ENCODE measurements around the gene RAP1A. TPM values are rescaled to one million over a fixed set of nuclear protein-coding genes. Genes with fewer than 3 reads are reported as not detected.

The RAP1A gene
- total RNA-seq, 1 experiment from 2014 or later = 19.0 TPM

GRCh38 chr1:111690306-111690617 lies 70.7 kb downstream of the RAP1A start:
- Histone ChIP-seq H3K4me1 (ENCODE audit: insufficient read depth, low read length) (no peaks in the 10 kb centered on the region), H3K9ac (ENCODE audit: low read length) (no peak overlapping the region), H3K4me2 (ENCODE audit: low read length) (no peak overlapping the region), H3K4me3 (ENCODE audit: low read length) (no peak overlapping the region), H3F3A (ENCODE audit: low read length, unreplicated experiment) (no peaks in the 10 kb centered on the region), H3K27me3 (ENCODE audit: low read length) (no peaks in the 10 kb centered on the region), H2AFZ (ENCODE audit: low read length) (no peak overlapping the region), H3K27ac (ENCODE audit: low read length) (no peak overlapping the region), H4K20me1 (ENCODE audit: low read length) (0 out of 2 replicates have a peak, but pooled peaks cover 3% of the 10 kb centered on the region), H3K9me3 (ENCODE audit: low read length) (no peaks in the 10 kb centered on the region), H3K36me3 (ENCODE audit: low read depth, low read length) (peaks cover 9% of the 10 kb centered on the region; the same call in 1 of the 2 replicates), H3K79me2 (ENCODE audit: low read length) (no peaks in the 10 kb centered on the region), H3K9me2 (replicated peaks; ENCODE audit: low read length) (no peaks in the 10 kb centered on the region)
- ChIA-PET POLR2A (ENCODE audit: unreplicated experiment) (interaction anchor here (0.6 kb wide), 1 partner anchor 157 kb away, joined by 3 read pairs; no protein-coding TSS in a partner anchor), CTCF (no interaction called here)
- intact Hi-C loops (cut with micrococcal nuclease) = no loop called here
- TF ChIP-seq EZH2phosphoT487 (IDR thresholded peaks at IDR 0.05; ENCODE audit: borderline replicate concordance, low read length) (no peak), EZH2 (IDR thresholded peaks at IDR 0.05; ENCODE audit: low read length, unreplicated experiment) (no peak), CTCF (conservative IDR thresholded peaks at IDR 0.05; ENCODE audit: low read depth, low read length) (no peak)
- BruUV-seq (replicated peaks) = no TSS peak
- DNase-seq (peak; percentile 43), ATAC-seq (peak; percentile 20)

- Histone ChIP-seq H3K4me2 (ENCODE audit: low read length) (no peak overlapping the region), H3F3A (ENCODE audit: low read length, unreplicated experiment) (no peaks in the 10 kb centered on the region), H3K4me1 (ENCODE audit: insufficient read depth, low read length) (no peaks in the 10 kb centered on the region), H3K9me3 (ENCODE audit: low read length) (no peaks in the 10 kb centered on the region), H2AFZ (ENCODE audit: low read length) (no peak overlapping the region), H3K9ac (ENCODE audit: low read length) (no peak overlapping the region), H3K27ac (ENCODE audit: low read length) (no peak overlapping the region), H3K4me3 (ENCODE audit: low read length) (no peak overlapping the region), H3K27me3 (ENCODE audit: low read length) (no peaks in the 10 kb centered on the region), H4K20me1 (ENCODE audit: low read length) (0 out of 2 replicates have a peak, but pooled peaks cover 3% of the 10 kb centered on the region), H3K36me3 (ENCODE audit: low read depth, low read length) (peaks cover 11% of the 10 kb centered on the region; the same call in 1 of the 2 replicates), H3K9me2 (replicated peaks; ENCODE audit: low read length) (no peaks in the 10 kb centered on the region), H3K79me2 (ENCODE audit: low read length) (no peaks in the 10 kb centered on the region)
- no peak for TF ChIP-seq CTCF (conservative IDR thresholded peaks at IDR 0.05; ENCODE audit: low read depth, low read length)
- TF ChIP-seq EZH2 (IDR thresholded peaks at IDR 0.05; ENCODE audit: low read length, unreplicated experiment) = no peak
- TF ChIP-seq EZH2phosphoT487 (IDR thresholded peaks at IDR 0.05; ENCODE audit: borderline replicate concordance, low read length) = no peak
- no peak for ATAC-seq
- ChIA-PET CTCF (no interaction called here), POLR2A (ENCODE audit: unreplicated experiment) (no interaction called here)
- intact Hi-C loops (cut with micrococcal nuclease) = no loop called here
- BruUV-seq (replicated peaks) = no TSS peak
- no peak for DNase-seq
Measured at GRCh38 chr1:111691886-111692285, 72.3 kb downstream of the RAP1A start.

GRCh38 chr1:111695801-111696200 lies 76.2 kb downstream of the RAP1A start:
- Histone ChIP-seq H3K4me1 (ENCODE audit: insufficient read depth, low read length) (no peaks in the 10 kb centered on the region), H3F3A (ENCODE audit: low read length, unreplicated experiment) (no peaks in the 10 kb centered on the region), H3K27ac (ENCODE audit: low read length) (no peak overlapping the region), H3K79me2 (ENCODE audit: low read length) (no peaks in the 10 kb centered on the region), H3K4me2 (ENCODE audit: low read length) (no peak overlapping the region), H3K9me3 (ENCODE audit: low read length) (no peaks in the 10 kb centered on the region), H3K27me3 (ENCODE audit: low read length) (no peaks in the 10 kb centered on the region), H3K36me3 (ENCODE audit: low read depth, low read length) (peaks cover 14% of the 10 kb centered on the region; the same call in 1 of the 2 replicates), H3K9ac (ENCODE audit: low read length) (no peak overlapping the region), H4K20me1 (ENCODE audit: low read length) (no peaks in the 10 kb centered on the region), H2AFZ (ENCODE audit: low read length) (no peak overlapping the region), H3K4me3 (ENCODE audit: low read length) (no peak overlapping the region), H3K9me2 (replicated peaks; ENCODE audit: low read length) (no peaks in the 10 kb centered on the region)
- BruUV-seq (replicated peaks) = no TSS peak
- TF ChIP-seq EZH2phosphoT487 (IDR thresholded peaks at IDR 0.05; ENCODE audit: borderline replicate concordance, low read length) (no peak), CTCF (conservative IDR thresholded peaks at IDR 0.05; ENCODE audit: low read depth, low read length) (no peak), EZH2 (IDR thresholded peaks at IDR 0.05; ENCODE audit: low read length, unreplicated experiment) (no peak)
- intact Hi-C loops (cut with micrococcal nuclease) = no loop called here
- ChIA-PET POLR2A (ENCODE audit: unreplicated experiment) (no interaction called here), CTCF (no interaction called here)
- ATAC-seq (no peak), DNase-seq (no peak)

All from PC-3 (cell line).